ENCODE results near the gene STXBP4. TPM values are rescaled to one million over a fixed set of nuclear protein-coding genes. Genes with fewer than 3 reads are reported as not detected.

Gene STXBP4
- total and polyA plus RNA-seq, 3 donors from 2014 or later: 4.7 to 25.8 (median 19.3) TPM

DNA sequence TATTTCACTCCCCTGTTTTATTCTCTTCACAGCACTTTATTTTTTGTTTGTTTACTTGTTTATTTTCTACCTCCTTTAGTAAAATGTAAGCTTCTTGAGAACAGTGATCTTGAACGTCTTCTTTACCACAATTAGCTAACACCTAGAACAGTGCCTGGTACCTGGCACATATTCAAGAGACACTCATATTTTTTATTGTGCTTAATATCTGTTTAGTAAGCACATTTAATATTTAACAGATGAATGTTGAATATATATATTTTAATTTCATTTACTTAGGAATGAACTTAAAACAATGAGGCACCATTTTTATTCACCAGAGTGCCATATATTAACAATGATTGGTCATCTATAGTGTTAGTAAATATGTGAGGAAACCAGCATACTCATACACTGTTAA is 130.2 kb downstream of the STXBP4 start:
- no peak overlapping the region for H3K4me3 ChIP-seq
- H3K27me3 ChIP-seq: no peaks in the 10 kb centered on the region
- no peak for TF ChIP-seq POLR2A (IDR thresholded peaks at IDR 0.05)
- TF ChIP-seq, protein P1, sequence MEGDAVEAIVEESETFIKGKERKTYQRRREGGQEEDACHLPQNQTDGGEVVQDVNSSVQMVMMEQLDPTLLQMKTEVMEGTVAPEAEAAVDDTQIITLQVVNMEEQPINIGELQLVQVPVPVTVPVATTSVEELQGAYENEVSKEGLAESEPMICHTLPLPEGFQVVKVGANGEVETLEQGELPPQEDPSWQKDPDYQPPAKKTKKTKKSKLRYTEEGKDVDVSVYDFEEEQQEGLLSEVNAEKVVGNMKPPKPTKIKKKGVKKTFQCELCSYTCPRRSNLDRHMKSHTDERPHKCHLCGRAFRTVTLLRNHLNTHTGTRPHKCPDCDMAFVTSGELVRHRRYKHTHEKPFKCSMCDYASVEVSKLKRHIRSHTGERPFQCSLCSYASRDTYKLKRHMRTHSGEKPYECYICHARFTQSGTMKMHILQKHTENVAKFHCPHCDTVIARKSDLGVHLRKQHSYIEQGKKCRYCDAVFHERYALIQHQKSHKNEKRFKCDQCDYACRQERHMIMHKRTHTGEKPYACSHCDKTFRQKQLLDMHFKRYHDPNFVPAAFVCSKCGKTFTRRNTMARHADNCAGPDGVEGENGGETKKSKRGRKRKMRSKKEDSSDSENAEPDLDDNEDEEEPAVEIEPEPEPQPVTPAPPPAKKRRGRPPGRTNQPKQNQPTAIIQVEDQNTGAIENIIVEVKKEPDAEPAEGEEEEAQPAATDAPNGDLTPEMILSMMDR (IDR thresholded peaks at IDR 0.05): no peak
- no peaks in the 10 kb centered on the region for H3K4me1 ChIP-seq
- H3K9me3 ChIP-seq: no peaks in the 10 kb centered on the region
- intact Hi-C loops (cut with DNase I; ENCODE audit: low total_unique reads): no loop called here
- no peaks in the 10 kb centered on the region for H3K36me3 ChIP-seq (ENCODE audit: low read depth, missing control alignments)
- no peak overlapping the region for H3K27ac ChIP-seq
- no peak for DNase-seq
- WGBS, 2 donors: 94 to 97% methylated on average over 1 of the region's 1 CpG

GRCh38 chr17:55110521-55110920 is 142.0 kb downstream of the STXBP4 start:
- H3K27ac ChIP-seq: no peak overlapping the region
- H3K36me3 ChIP-seq (ENCODE audit: low read depth, missing control alignments): no peaks in the 10 kb centered on the region
- H3K27me3 ChIP-seq: no peaks in the 10 kb centered on the region
- WGBS, 2 donors: 65 to 77% methylated on average over 2 of the region's 2 CpGs
- no peak overlapping the region for H3K4me3 ChIP-seq
- intact Hi-C loops (cut with DNase I; ENCODE audit: low total_unique reads): no loop called here
- H3K4me1 ChIP-seq: no peaks in the 10 kb centered on the region
- DNase-seq: no peak
- H3K9me3 ChIP-seq: no peaks in the 10 kb centered on the region
- TF ChIP-seq, protein P1 (IDR thresholded peaks at IDR 0.05): no peak
- no peak for TF ChIP-seq POLR2A (IDR thresholded peaks at IDR 0.05)

DNA sequence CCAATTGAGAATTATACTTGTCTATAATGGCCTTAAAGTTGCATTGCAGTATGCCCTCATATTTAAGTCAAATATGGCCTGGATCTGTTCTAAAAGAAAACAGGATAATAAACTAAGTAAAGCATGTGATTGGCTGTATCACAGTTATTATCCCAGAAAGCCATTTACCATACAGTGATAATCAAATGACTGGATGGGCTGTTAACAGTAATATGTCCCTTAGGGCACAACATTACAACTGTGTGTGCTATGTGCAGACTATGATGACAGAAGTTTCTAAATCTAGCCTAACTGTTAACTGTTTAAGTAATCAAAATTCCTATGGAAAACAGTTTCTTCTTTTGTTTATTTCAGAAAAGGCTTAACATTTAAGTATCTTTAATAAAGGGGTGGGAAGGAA is 145.7 kb downstream of the STXBP4 start:
- no peak for TF ChIP-seq POLR2A (IDR thresholded peaks at IDR 0.05)
- TF ChIP-seq, protein P1 (IDR thresholded peaks at IDR 0.05): no peak
- no peak overlapping the region for H3K27ac ChIP-seq
- intact Hi-C loops (cut with DNase I; ENCODE audit: low total_unique reads): no loop called here
- no peaks in the 10 kb centered on the region for H3K27me3 ChIP-seq
- no peak for DNase-seq
- H3K9me3 ChIP-seq: no peaks in the 10 kb centered on the region
- no peaks in the 10 kb centered on the region for H3K36me3 ChIP-seq (ENCODE audit: low read depth, missing control alignments)
- no peak overlapping the region for H3K4me3 ChIP-seq
- no peaks in the 10 kb centered on the region for H3K4me1 ChIP-seq

- Histone ChIP-seq H3K27me3 (no peaks in the 10 kb centered on the region), H3K27ac (no peak overlapping the region), H3K4me3 (no peak overlapping the region), H3K9me3 (no peaks in the 10 kb centered on the region), H3K4me1 (no peaks in the 10 kb centered on the region), H3K36me3 (ENCODE audit: low read depth, missing control alignments) (no peaks in the 10 kb centered on the region)
- DNase-seq: no peak
- 22 to 40% methylated on average over 2 of the region's 2 CpGs for WGBS, 2 donors
- intact Hi-C loops (cut with DNase I; ENCODE audit: low total_unique reads): no loop called here
- TF ChIP-seq, protein P1 (IDR thresholded peaks at IDR 0.05): no peak
- no peak for TF ChIP-seq POLR2A (IDR thresholded peaks at IDR 0.05)
These were observed 147.9 kb downstream of the STXBP4 start for GRCh38 chr17:55116440-55116914.

- H3K9me3 ChIP-seq: no peaks in the 10 kb centered on the region
- no peaks in the 10 kb centered on the region for H3K4me1 ChIP-seq
- H3K27ac ChIP-seq: no peak overlapping the region
- intact Hi-C loops (cut with DNase I; ENCODE audit: low total_unique reads): no loop called here
- H3K36me3 ChIP-seq (ENCODE audit: low read depth, missing control alignments): no peaks in the 10 kb centered on the region
- no peaks in the 10 kb centered on the region for H3K27me3 ChIP-seq
- 49 to 70% methylated on average over 3 of the region's 3 CpGs for WGBS, 2 donors
- no peak for TF ChIP-seq POLR2A (IDR thresholded peaks at IDR 0.05)
- TF ChIP-seq, protein P1 (IDR thresholded peaks at IDR 0.05): no peak
- no peak for DNase-seq
- H3K4me3 ChIP-seq: no peak overlapping the region
These were observed 148.6 kb downstream of the STXBP4 start for GRCh38 chr17:55117164-55117563.
